Ovary (tissue), 9 donors: Measurements from ENCODE around the gene RPL31. TPM values are rescaled to one million over a fixed set of nuclear protein-coding genes. Genes with fewer than 3 reads are reported as not detected.
A peak's percentile ranks its signal among the peaks of the same experiment; 100 is the strongest.
"Not testable (repeated sequence)": the region's sequence is repeated elsewhere in the genome, so short reads cannot be mapped to it uniquely, and the experiment has no call there.

Experiments used
- DNase-seq, 5 donors: peaks; one replicate each; pipeline ENCODE4 v3.0.0-alpha.2; 2019 to 2020
- H3K27ac ChIP-seq, 2 donors: fragments of 200-600 bp; one replicate each; pipeline versions ENCODE4 v1.5.1 to v1.8.0; 2019 to 2022
- H3K27me3 ChIP-seq: fragments of 200-600 bp; one replicate; pipeline ENCODE4 v1.8.0; 2022
- H3K36me3 ChIP-seq: fragments of 200-600 bp; sonication (generic); one replicate; pipeline ENCODE4 v1.5.1; 2019
- H3K4me1 ChIP-seq: one replicate; pipeline ENCODE4 v1.8.1; 2013; ENCODE audit warnings: mild to moderate bottlenecking, moderate library complexity; ENCODE audit not compliant: insufficient read depth
- H3K4me3 ChIP-seq: fragments of 200-600 bp; sonication (generic); one replicate; pipeline ENCODE4 v1.5.1; 2017
- H3K9me3 ChIP-seq, 2 donors: fragments of 200-600 bp in 1 of 2; sonication (generic) in 1 of 2; one replicate each; pipeline versions ENCODE4 v1.5.1 to v1.8.1; 2013 to 2019; ENCODE audit warnings: mild to moderate bottlenecking in 1 of 2, moderate library complexity in 1 of 2
- CTCF ChIP-seq, 3 donors: fragments of 450-650 bp in 2 of 3; fragments of 200-600 bp in 1 of 3; IDR thresholded peaks; one replicate each; pipeline versions ENCODE4 v1.5.1 to v1.8.0; 2016 to 2022; ENCODE audit warnings: antibody characterized with exemption in 3 of 3, mild to moderate bottlenecking in 1 of 3
- EP300 ChIP-seq: sonication (generic); formaldehyde crosslinking; IDR thresholded peaks from one replicate; pipeline ENCODE4 v1.6.1; 2017; ENCODE audit warnings: antibody characterized with exemption
- POLR2A ChIP-seq: fragments of 450-650 bp; IDR thresholded peaks from one replicate; pipeline ENCODE4 v1.6.1; 2017; ENCODE audit warnings: antibody characterized with exemption, mild to moderate bottlenecking, moderate library complexity
- WGBS, 3 donors: extraction: QIAGEN DNeasy Blood & Tissue Kit in 1 of 3; methylation state at CpG; one replicate each; pipeline versions ENCODE4 v1.1.5 to v1.1.7; 2013 to 2017; 5-methylcytosine and 5-hydroxymethylcytosine counted together
- intact Hi-C, 4 donors: fragments of 100-400 bp; cut with DNase I; formaldehyde crosslinking; loops; one replicate each; pipeline versions ENCODE4 v1.11.0 to v1.15.1; 2022 to 2023
- polyA plus RNA-seq, 2 donors: library from polyadenylated mRNA; stranded (reverse); fragments of 200-250 nt in 1 of 2; fragments of 350-450 nt in 1 of 2; fragmentation: Illumina TruSeq in 1 of 2; extraction: RNeasy Lipid Tissue Mini Kit (QIAGEN cat#74804) in 1 of 2; gene quantifications; one replicate each; pipeline ENCODE4 v1.2.3, GENCODE V29; 2013 to 2014
- total RNA-seq, 7 donors: library from RNA; depleted of rRNA in 2 of 7; stranded (reverse); fragments of >200 nt in 2 of 7; fragmentation: NEBNext Ultra II Directional in 3 of 7; extraction: Animal tissue kit (Norgen Biotek cat#: 25700) in 3 of 7; gene quantifications; one replicate each; pipeline versions ENCODE4 v1.1.0 to v1.2.4, GENCODE V29; 2016 to 2023
- donor health status: DM: no; HTN: no; CAD: no; lungs with moderate emphysema.
- donor health status: DM: no; HTN: no; CAD: no.
- donor health status: Bipolar disorder and iron deficiency.
- donor health status: DM: yes; HTN: yes; CAD: no.
- donor health status: DM: no; HTN: no; CAD: no.
- donor health status: DM: yes; HTN: yes; CAD: no.

The RPL31 gene
- total and polyA plus RNA-seq, 9 donors: 2,349 to 14,384 (median 3,108) TPM

GRCh38 chr2:101047774-101048173 lies 45.7 kb downstream of the RPL31 start:
- TF ChIP-seq CTCF (IDR thresholded peaks at IDR 0.05) (no peak), POLR2A (no peak), EP300 (no peak)
- Histone ChIP-seq H3K36me3 (no peaks in the 10 kb centered on the region), H3K4me3 (no peak overlapping the region), H3K27ac (no peak overlapping the region), H3K9me3 (no peaks in the 10 kb centered on the region), H3K4me1 (peaks cover 2% of the 10 kb centered on the region), H3K27me3 (no peaks in the 10 kb centered on the region)
- intact Hi-C loops: no loop called here
- DNase-seq: peak; percentile 25 to 61 (median 50)
- 4 to 18% (median 15%) methylated on average over 6 of the region's 6 CpGs for WGBS, 3 donors

DNA sequence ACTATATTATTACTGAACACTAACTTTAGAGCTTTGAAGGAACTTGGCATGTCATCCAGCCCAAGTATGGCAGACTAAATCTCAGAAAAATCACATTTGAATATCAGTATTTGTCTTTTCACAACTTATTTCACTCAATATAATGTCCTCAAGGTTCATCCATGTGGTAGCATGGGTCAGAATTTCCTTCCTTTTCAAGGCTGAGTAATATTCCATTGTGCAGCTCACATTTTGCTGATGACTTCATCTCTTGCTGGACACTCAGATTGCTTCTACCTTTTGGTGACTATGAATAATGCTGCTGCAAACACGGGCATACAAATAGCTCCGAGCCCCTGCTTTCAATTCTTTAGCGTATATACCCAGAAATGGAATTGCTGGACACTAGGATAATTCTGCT lies 46.7 kb downstream of the RPL31 start:
- intact Hi-C loops: no loop called here
- H3K27me3 ChIP-seq: no peaks in the 10 kb centered on the region
- no peak overlapping the region for H3K4me3 ChIP-seq
- DNase-seq: no peak
- 78 to 98% (median 98%) methylated on average over 3 of the region's 3 CpGs for WGBS, 3 donors
- H3K9me3 ChIP-seq: no peaks in the 10 kb centered on the region
- TF ChIP-seq CTCF (IDR thresholded peaks at IDR 0.05) (no peak), POLR2A (no peak), EP300 (no peak)
- no peaks in the 10 kb centered on the region for H3K36me3 ChIP-seq
- peaks cover 2% of the 10 kb centered on the region for H3K4me1 ChIP-seq
- no peak overlapping the region for H3K27ac ChIP-seq

GRCh38 chr2:101050886-101051285 lies 48.8 kb downstream of the RPL31 start:
- intact Hi-C loops, H3K36me3 ChIP-seq: not testable (repeated sequence)
- WGBS, 3 donors: 98% methylated on average over 6 of the region's 6 CpGs

DNA sequence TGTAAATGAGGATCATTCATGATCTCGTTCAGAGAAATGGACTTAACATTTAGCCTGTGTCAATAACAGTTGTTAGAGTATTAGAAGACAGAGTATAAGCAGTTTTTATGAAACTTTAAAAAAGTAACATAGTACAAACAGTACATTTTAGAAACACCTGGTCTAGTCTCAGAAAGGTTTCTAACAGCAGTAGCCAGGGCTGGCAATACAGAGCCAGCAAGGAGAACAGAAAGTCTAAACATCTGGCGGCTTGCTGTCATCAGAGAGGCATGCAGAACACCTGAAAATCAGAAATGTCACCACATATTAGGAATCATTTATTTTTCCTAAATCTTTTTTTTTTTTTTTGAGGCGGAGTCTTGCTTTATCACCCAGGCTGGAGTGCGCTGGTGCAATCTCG lies 50.1 kb downstream of the RPL31 start:
- Histone ChIP-seq H3K4me1 (peaks cover 2% of the 10 kb centered on the region), H3K27me3 (no peaks in the 10 kb centered on the region), H3K27ac (no peak overlapping the region), H3K4me3 (no peak overlapping the region), H3K36me3 (no peaks in the 10 kb centered on the region), H3K9me3 (no peaks in the 10 kb centered on the region)
- DNase-seq: no peak
- no peak for TF ChIP-seq EP300
- no peak for TF ChIP-seq POLR2A
- TF ChIP-seq CTCF (IDR thresholded peaks at IDR 0.05): no peak
- WGBS, 3 donors: 84 to 98% (median 96%) methylated on average over 5 of the region's 5 CpGs
- intact Hi-C loops: no loop called here

More at GRCh38 chr2:101050886-101051285, 48.8 kb downstream of the RPL31 start:
- DNase-seq, H3K9me3 ChIP-seq, H3K27me3 ChIP-seq, H3K4me3 ChIP-seq, H3K4me1 ChIP-seq, H3K27ac ChIP-seq: not testable (repeated sequence)

GRCh38 chr2:101053117-101053516 lies 51.0 kb downstream of the RPL31 start:
- no peak for DNase-seq
- H3K4me1 ChIP-seq: no peaks in the 10 kb centered on the region
- H3K4me3 ChIP-seq: no peak overlapping the region
- no peak overlapping the region for H3K27ac ChIP-seq
- H3K27me3 ChIP-seq: no peaks in the 10 kb centered on the region
- 80 to 83% (median 83%) methylated on average over 3 of the region's 3 CpGs for WGBS, 3 donors
- H3K9me3 ChIP-seq: no peaks in the 10 kb centered on the region
- intact Hi-C loops: no loop called here
- TF ChIP-seq CTCF (IDR thresholded peaks at IDR 0.05) (no peak), EP300 (no peak), POLR2A (no peak)
- no peaks in the 10 kb centered on the region for H3K36me3 ChIP-seq

Other genes with a start within 250 kb of the RPL31 start
- gene NPAS2, start 182.2 kb upstream of the RPL31 start, total RNA-seq: 10 to 100 TPM in 2 of 7 donors, 1 to 10 TPM in 5; 1.6 to 12.4 (median 7.3) TPM
- gene NPAS2, start 182.2 kb upstream of the RPL31 start, polyA plus RNA-seq: 10 to 100 TPM in 1 of 2 donors, 1 to 10 TPM in 1; 4.6 to 20.6 TPM
- 10 to 100 TPM; 14.3 to 44.6 (median 15.8) TPM for gene TBC1D8, start 149.1 kb downstream of the RPL31 start, total RNA-seq
- gene TBC1D8, start 149.1 kb downstream of the RPL31 start, polyA plus RNA-seq: 10 to 100 TPM; 10.8 to 10.9 TPM